ENCODE measurements around the gene GDPD3.

The GDPD3 gene

DNA sequence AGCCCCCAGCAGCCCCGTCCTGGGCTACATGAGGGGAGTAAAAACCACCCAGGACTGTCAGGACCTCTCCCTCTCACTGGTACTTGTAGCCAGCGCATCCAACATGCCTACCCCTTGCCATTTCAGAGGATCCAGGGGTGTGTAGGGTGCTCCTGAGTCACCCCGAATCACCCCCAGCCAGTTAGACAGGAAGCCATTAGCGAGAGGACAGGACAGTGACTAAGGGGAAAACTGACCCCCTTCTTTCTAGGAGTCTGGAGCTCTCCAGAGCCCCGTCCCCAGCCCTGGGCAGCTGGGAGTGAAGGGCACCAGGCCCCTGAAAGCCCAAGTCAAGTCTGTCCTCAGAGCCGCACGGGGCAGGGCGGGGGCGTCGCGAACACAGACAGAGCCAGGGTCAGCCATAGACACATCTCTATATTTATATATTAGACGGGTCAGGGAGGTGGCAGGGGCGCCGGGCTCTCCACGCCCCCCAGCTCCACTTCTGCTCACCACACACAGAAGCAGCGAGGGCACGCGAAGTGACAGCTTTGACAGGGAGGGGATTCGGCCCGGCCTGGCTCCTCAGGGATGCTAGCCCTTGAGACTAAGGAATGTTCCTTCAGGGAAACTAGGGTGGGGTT lies 485 bp upstream of the GDPD3 start:
- TF ChIP-seq OSR1 (CRISPR knock-in tag; IDR thresholded peaks at IDR 0.05), result no peak
- peak; percentile 37 for ATAC-seq

DNA sequence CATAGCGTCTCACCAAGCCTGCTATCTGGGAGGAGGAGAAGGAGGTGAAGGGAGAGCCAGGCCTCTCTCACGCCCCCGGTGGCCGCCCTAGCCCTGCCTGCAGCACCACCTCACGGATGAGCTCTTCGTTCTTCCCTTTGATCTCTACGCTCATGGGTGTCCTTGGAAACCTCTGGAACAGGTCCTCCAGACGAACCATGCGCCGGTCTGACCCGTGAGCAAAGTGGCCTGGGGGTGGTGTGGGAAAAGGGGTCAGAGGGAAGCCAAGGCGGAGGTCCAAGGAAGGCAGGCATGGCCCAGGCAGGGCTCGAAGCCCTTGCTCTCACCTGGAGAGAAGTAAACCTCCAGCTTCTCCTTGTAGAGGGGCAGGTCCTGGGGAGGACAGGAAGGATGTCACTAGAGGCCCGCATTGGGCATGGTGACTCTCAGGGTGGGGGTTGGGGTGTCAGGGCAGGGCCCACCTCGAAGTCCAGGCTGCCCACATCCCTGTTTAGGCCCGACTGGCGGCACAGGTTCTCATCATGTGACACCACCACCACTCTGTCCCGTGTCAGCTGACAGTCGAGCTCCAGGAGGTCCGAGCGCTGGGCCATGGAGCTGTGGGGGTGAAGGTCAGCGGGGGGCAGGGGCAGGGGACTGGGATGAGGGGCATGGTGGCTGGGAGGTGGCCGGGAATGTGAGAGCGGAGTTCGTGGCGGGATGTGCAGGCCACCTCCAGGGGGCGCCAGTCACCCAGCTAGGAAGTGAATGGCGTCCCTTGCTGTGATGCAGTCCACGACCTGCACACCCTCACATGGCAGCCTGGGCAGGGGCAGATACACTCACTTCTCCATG lies 923 bp downstream of the GDPD3 start:
- no peak for TF ChIP-seq BACH2 (CRISPR knock-in tag; IDR thresholded peaks at IDR 0.05; ENCODE audit: borderline replicate concordance)
- TF ChIP-seq, protein P1, sequence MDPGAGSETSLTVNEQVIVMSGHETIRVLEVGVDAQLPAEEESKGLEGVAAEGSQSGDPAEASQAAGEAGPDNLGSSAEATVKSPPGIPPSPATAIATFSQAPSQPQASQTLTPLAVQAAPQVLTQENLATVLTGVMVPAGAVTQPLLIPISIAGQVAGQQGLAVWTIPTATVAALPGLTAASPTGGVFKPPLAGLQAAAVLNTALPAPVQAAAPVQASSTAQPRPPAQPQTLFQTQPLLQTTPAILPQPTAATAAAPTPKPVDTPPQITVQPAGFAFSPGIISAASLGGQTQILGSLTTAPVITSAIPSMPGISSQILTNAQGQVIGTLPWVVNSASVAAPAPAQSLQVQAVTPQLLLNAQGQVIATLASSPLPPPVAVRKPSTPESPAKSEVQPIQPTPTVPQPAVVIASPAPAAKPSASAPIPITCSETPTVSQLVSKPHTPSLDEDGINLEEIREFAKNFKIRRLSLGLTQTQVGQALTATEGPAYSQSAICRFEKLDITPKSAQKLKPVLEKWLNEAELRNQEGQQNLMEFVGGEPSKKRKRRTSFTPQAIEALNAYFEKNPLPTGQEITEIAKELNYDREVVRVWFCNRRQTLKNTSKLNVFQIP (CRISPR knock-in tag; IDR thresholded peaks at IDR 0.05; ENCODE audit: borderline replicate concordance, low read depth), result no peak
- no peak for TF ChIP-seq ZFP30 (CRISPR knock-in tag; IDR thresholded peaks at IDR 0.05)
- no peak for TF ChIP-seq ZC3H10 (CRISPR knock-in tag; IDR thresholded peaks at IDR 0.05)
- TF ChIP-seq ZNF565 (CRISPR knock-in tag; conservative IDR thresholded peaks at IDR 0.05; ENCODE audit: low read depth), result no peak
- TF ChIP-seq, protein P2, sequence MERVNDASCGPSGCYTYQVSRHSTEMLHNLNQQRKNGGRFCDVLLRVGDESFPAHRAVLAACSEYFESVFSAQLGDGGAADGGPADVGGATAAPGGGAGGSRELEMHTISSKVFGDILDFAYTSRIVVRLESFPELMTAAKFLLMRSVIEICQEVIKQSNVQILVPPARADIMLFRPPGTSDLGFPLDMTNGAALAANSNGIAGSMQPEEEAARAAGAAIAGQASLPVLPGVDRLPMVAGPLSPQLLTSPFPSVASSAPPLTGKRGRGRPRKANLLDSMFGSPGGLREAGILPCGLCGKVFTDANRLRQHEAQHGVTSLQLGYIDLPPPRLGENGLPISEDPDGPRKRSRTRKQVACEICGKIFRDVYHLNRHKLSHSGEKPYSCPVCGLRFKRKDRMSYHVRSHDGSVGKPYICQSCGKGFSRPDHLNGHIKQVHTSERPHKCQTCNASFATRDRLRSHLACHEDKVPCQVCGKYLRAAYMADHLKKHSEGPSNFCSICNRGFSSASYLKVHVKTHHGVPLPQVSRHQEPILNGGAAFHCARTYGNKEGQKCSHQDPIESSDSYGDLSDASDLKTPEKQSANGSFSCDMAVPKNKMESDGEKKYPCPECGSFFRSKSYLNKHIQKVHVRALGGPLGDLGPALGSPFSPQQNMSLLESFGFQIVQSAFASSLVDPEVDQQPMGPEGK (CRISPR knock-in tag; IDR thresholded peaks at IDR 0.05; ENCODE audit: borderline replicate concordance), result no peak
- no peak for TF ChIP-seq OSR1 (CRISPR knock-in tag; IDR thresholded peaks at IDR 0.05)
- no peak for TF ChIP-seq ISL1 (CRISPR knock-in tag; IDR thresholded peaks at IDR 0.05)
- TF ChIP-seq ESRRG (CRISPR knock-in tag; IDR thresholded peaks at IDR 0.05), result no peak
- TF ChIP-seq SNAI2 (CRISPR knock-in tag; IDR thresholded peaks at IDR 0.05), result no peak
- TF ChIP-seq PPARA (CRISPR knock-in tag; IDR thresholded peaks at IDR 0.05; ENCODE audit: borderline replicate concordance), result no peak
- TF ChIP-seq, protein P3, sequence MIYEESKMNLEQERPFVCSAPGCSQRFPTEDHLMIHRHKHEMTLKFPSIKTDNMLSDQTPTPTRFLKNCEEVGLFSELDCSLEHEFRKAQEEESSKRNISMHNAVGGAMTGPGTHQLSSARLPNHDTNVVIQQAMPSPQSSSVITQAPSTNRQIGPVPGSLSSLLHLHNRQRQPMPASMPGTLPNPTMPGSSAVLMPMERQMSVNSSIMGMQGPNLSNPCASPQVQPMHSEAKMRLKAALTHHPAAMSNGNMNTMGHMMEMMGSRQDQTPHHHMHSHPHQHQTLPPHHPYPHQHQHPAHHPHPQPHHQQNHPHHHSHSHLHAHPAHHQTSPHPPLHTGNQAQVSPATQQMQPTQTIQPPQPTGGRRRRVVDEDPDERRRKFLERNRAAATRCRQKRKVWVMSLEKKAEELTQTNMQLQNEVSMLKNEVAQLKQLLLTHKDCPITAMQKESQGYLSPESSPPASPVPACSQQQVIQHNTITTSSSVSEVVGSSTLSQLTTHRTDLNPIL (CRISPR knock-in tag; IDR thresholded peaks at IDR 0.05; ENCODE audit: low read depth), result no peak
- no peak for TF ChIP-seq TOX (CRISPR knock-in tag; IDR thresholded peaks at IDR 0.05; ENCODE audit: borderline replicate concordance)
- no peak for TF ChIP-seq ZNF70 (CRISPR knock-in tag; IDR thresholded peaks at IDR 0.05)
- no peak for TF ChIP-seq TCF4 (CRISPR knock-in tag; IDR thresholded peaks at IDR 0.05; ENCODE audit: borderline replicate concordance)
- ATAC-seq, result peak; percentile 80

DNA sequence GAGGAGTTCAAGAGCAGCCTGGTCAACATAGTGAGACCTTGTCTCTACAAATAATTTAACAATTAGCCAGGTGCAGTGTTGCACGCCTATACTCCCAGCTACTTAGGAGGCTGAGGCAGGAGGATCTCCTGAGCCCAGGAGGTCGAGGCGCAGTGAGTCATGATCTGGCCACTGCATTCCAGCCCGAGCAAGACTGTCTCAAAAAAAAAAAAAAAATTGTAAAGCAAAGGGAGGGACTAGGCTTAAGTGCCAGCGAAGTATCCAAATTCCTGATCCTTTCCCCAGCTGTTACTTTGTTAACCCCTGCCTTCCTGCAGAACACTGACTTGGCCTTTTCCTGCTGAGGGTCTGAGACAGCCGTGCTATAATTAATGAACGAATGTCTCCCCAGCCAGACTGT lies 2.7 kb downstream of the GDPD3 start:
- TF ChIP-seq TOX (CRISPR knock-in tag; IDR thresholded peaks at IDR 0.05; ENCODE audit: borderline replicate concordance) (no peak), ESRRG (CRISPR knock-in tag; IDR thresholded peaks at IDR 0.05) (no peak), ISL1 (CRISPR knock-in tag; IDR thresholded peaks at IDR 0.05) (no peak), ZFP3 (CRISPR knock-in tag; IDR thresholded peaks at IDR 0.05) (no peak)
- TF ChIP-seq, protein P4, sequence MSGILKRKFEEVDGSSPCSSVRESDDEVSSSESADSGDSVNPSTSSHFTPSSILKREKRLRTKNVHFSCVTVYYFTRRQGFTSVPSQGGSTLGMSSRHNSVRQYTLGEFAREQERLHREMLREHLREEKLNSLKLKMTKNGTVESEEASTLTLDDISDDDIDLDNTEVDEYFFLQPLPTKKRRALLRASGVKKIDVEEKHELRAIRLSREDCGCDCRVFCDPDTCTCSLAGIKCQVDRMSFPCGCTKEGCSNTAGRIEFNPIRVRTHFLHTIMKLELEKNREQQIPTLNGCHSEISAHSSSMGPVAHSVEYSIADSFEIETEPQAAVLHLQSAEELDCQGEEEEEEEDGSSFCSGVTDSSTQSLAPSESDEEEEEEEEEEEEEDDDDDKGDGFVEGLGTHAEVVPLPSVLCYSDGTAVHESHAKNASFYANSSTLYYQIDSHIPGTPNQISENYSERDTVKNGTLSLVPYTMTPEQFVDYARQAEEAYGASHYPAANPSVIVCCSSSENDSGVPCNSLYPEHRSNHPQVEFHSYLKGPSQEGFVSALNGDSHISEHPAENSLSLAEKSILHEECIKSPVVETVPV (CRISPR knock-in tag; IDR thresholded peaks at IDR 0.05), result no peak
- ATAC-seq, result no peak

DNA sequence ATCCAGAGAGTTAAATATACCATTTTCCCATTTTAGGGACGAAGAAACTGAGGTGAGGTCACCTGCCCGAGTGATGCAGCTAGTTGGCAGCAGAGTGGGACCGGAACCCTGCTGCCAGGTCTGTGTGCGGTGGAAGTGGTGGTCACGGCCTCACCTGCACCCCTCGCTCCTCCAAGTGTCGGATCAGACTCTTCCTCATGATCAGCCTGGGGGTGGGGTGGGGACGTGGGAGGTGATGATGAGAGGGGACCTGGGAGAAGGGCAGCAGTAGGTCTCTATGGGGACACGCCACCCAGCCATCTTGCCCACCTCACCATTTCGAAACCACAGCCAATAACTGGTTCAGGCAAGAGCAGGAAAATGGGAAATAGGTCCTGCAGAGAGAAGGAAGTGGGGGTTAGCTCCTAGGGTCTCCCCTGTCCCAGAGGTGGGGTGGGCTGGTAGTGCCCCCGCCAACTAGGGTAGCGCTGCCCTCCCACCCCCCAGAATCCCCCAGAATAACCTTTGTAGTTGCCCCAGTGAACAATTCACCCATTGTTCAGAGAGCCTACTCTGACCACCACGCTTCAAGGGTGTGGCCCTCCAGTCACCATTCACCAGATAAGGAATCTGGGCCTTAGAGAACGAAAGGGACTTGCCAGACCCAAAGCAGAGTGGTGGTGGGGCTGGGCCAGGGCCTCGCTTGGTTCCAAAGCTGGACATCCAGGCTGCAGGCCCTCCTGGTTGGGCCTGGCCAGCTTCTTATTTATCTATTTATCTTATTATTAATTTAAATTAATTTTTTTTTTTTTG lies 5.1 kb downstream of the GDPD3 start:
- no peak for ATAC-seq
- TF ChIP-seq ZC3H10 (CRISPR knock-in tag; IDR thresholded peaks at IDR 0.05), result no peak
- TF ChIP-seq ESRRG (CRISPR knock-in tag; IDR thresholded peaks at IDR 0.05), result no peak

DNA sequence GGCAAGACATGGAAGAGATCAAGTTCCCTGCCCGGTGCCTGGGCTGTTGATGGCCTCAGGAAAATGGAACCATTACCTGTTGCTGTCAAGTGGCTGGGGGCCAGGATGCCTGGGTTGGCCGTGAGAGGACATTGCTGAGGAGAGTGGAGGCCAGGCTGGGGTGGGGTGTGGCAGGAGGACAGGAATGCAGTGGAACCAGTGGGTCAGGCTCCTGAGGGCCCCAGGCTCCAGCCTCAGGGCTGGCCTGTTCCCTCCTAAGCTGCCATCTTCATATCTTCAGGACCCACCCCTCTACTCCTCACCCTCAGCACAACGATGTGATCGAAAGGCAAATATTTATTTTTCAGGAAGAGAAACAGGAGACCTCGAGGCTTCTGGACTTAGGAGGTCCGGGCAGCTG lies 8.8 kb downstream of the GDPD3 start:
- no peak for TF ChIP-seq TCF4 (CRISPR knock-in tag; IDR thresholded peaks at IDR 0.05; ENCODE audit: borderline replicate concordance)
- TF ChIP-seq ZNF565 (CRISPR knock-in tag; conservative IDR thresholded peaks at IDR 0.05; ENCODE audit: low read depth), result no peak
- TF ChIP-seq, protein P2 (CRISPR knock-in tag; IDR thresholded peaks at IDR 0.05; ENCODE audit: borderline replicate concordance), result no peak
- TF ChIP-seq ISL1 (CRISPR knock-in tag; IDR thresholded peaks at IDR 0.05), result no peak
- TF ChIP-seq, protein P4 (CRISPR knock-in tag; IDR thresholded peaks at IDR 0.05), result no peak
- no peak for TF ChIP-seq ESRRG (CRISPR knock-in tag; IDR thresholded peaks at IDR 0.05)
- no peak for ATAC-seq

Data from SK-N-SH treated with all-trans-retinoic acid at 6 μM for 48 hours (cell line).